Measurements from ENCODE around the gene C5AR1. TPM values are rescaled to one million over a fixed set of nuclear protein-coding genes. Genes with fewer than 3 reads are reported as not detected.
"Not testable (repeated sequence)": the region's sequence is repeated elsewhere in the genome, so short reads cannot be mapped to it uniquely, and the experiment has no call there.

Gene C5AR1
- total RNA-seq, 4 donors from 2014 or later, result 1.2 to 3.5 (median 1.8) TPM

- H3K27ac ChIP-seq, result no peak overlapping the region
- no peak for DNase-seq
- no peaks in the 10 kb centered on the region for H3K36me3 ChIP-seq
- intact Hi-C loops (cut with DNase I), result no loop called here
- H3K4me3 ChIP-seq (replicated peaks in 1 of 3), result no peak overlapping the region
- H3K9me3 ChIP-seq, result no peaks in the 10 kb centered on the region
- no peak for TF ChIP-seq POLR2A (IDR thresholded peaks at IDR 0.05)
- H3K4me1 ChIP-seq, result peaks cover 0 to 6% of the 10 kb centered on the region in 2 donors
- no peaks in the 10 kb centered on the region for H3K27me3 ChIP-seq
- WGBS, 2 donors, result 93 to 96% methylated on average over 26 to 29 of the region's 29 CpGs
Measured at GRCh38 chr19:47340477-47341208, 31.0 kb downstream of the C5AR1 start.

- peaks cover 0 to 2% of the 10 kb centered on the region in 2 donors for H3K4me1 ChIP-seq
- H3K27ac ChIP-seq, result no peak overlapping the region
- intact Hi-C loops (cut with DNase I), result no loop called here
- no peaks in the 10 kb centered on the region for H3K9me3 ChIP-seq
- H3K36me3 ChIP-seq, result no peaks in the 10 kb centered on the region
- TF ChIP-seq POLR2A (IDR thresholded peaks at IDR 0.05), result no peak
- TF ChIP-seq CTCF (IDR thresholded peaks at IDR 0.05), result no peak
- H3K27me3 ChIP-seq, result no peaks in the 10 kb centered on the region
- 95 to 96% methylated on average over 4 of the region's 4 CpGs for WGBS, 2 donors
- H3K4me3 ChIP-seq (replicated peaks in 1 of 3), result no peak overlapping the region
- no peak for DNase-seq
Measured at GRCh38 chr19:47341734-47342133, 32.1 kb downstream of the C5AR1 start.

GRCh38 chr19:47343194-47343802 lies 33.6 kb downstream of the C5AR1 start:
- H3K27ac ChIP-seq, result no peak overlapping the region

GRCh38 chr19:47344425-47344824 lies 34.8 kb downstream of the C5AR1 start:
- Histone ChIP-seq H3K27ac (no peak overlapping the region), H3K9me3 (no peaks in the 10 kb centered on the region), H3K4me1 (peaks cover 0 to 4% of the 10 kb centered on the region in 2 donors), H3K4me3 (replicated peaks in 1 of 3) (no peak overlapping the region), H3K36me3 (no peaks in the 10 kb centered on the region), H3K27me3 (no peaks in the 10 kb centered on the region)
- 90 to 92% methylated on average over 1 of the region's 1 CpG for WGBS, 2 donors
- no peak for DNase-seq
- intact Hi-C loops (cut with DNase I), result no loop called here
- no peak for TF ChIP-seq CTCF (IDR thresholded peaks at IDR 0.05)
- no peak for TF ChIP-seq POLR2A (IDR thresholded peaks at IDR 0.05)

More at GRCh38 chr19:47343194-47343802, 33.6 kb downstream of the C5AR1 start:
- TF ChIP-seq POLR2A (IDR thresholded peaks at IDR 0.05) (no peak), CTCF (IDR thresholded peaks at IDR 0.05) (no peak)
- Histone ChIP-seq H3K27me3 (no peaks in the 10 kb centered on the region), H3K9me3 (no peaks in the 10 kb centered on the region), H3K4me1 (no peaks in the 10 kb centered on the region), H3K36me3 (no peaks in the 10 kb centered on the region), H3K4me3 (replicated peaks in 1 of 3) (no peak overlapping the region)
- 86 to 88% methylated on average over 11 of the region's 11 CpGs for WGBS, 2 donors
- no peak for DNase-seq
- intact Hi-C loops (cut with DNase I), result no loop called here

- H3K9me3 ChIP-seq; intact Hi-C loops (cut with DNase I); H3K36me3 ChIP-seq; H3K4me3 ChIP-seq (replicated peaks in 1 of 3); H3K27ac ChIP-seq; DNase-seq; H3K27me3 ChIP-seq: not testable (repeated sequence)
- peaks cover 7 to 13% of the 10 kb centered on the region in 2 donors for H3K4me1 ChIP-seq
- WGBS, 2 donors, result 93% methylated on average over 6 of the region's 6 CpGs
Measured at GRCh38 chr19:47346024-47346423, 36.4 kb downstream of the C5AR1 start.

All from thyroid gland (tissue), 4 donors.